ENCODE measurements around the gene MAP3K3.

- no peak for TF ChIP-seq CTCF (IDR thresholded peaks at IDR 0.05; ENCODE audit: low read depth, low read length)
- no peak for TF ChIP-seq POLR2A (IDR thresholded peaks at IDR 0.05; ENCODE audit: extremely low read depth, insufficient read length)
- no peak for TF ChIP-seq MYC (IDR thresholded peaks at IDR 0.05; ENCODE audit: low read depth, low read length)
Measured at GRCh38 chr17:63609816-63610573, 12.2 kb upstream of the MAP3K3 start.
